Endodermal cell (in vitro differentiated cells): ENCODE results near the gene KIF18B. TPM values are rescaled to one million over a fixed set of nuclear protein-coding genes. Genes with fewer than 3 reads are reported as not detected.

Source experiments
- DNase-seq: peaks from one replicate; pipeline ENCODE4 v3.0.0-alpha.2; 2017
- H3K27ac ChIP-seq: 2 replicates; pipeline ENCODE4 v1.5.1; 2013; ENCODE audit warnings: mild to moderate bottlenecking, low read depth, low read length, moderate library complexity
- H3K27me3 ChIP-seq: 2 replicates; pipeline ENCODE4 v1.6.1; 2013; ENCODE audit warnings: mild to moderate bottlenecking, low read length, moderate library complexity; ENCODE audit not compliant: insufficient read depth, control insufficient read depth, poor library complexity, severe bottlenecking
- H3K36me3 ChIP-seq: 2 replicates; pipeline ENCODE4 v1.7.0; 2013; ENCODE audit warnings: mild to moderate bottlenecking, low read length, moderate library complexity; ENCODE audit not compliant: control insufficient read depth, insufficient read depth
- H3K4me1 ChIP-seq: one replicate; pipeline ENCODE4 v1.7.0; 2013; ENCODE audit warnings: low read length; ENCODE audit not compliant: control insufficient read depth, insufficient read depth
- H3K4me3 ChIP-seq: 2 replicates; pipeline ENCODE4 v1.5.1; 2013; ENCODE audit warnings: mild to moderate bottlenecking, low read length, moderate library complexity
- H3K9ac ChIP-seq: 2 replicates; pipeline ENCODE4 v1.6.1; 2013; ENCODE audit warnings: mild to moderate bottlenecking, low read length, moderate library complexity; ENCODE audit not compliant: poor library complexity, severe bottlenecking; ENCODE audit errors: extremely low read depth
- H3K9me3 ChIP-seq: 2 replicates; pipeline ENCODE4 v1.6.1; 2013; ENCODE audit warnings: mild to moderate bottlenecking, low read length, moderate library complexity; ENCODE audit not compliant: control insufficient read depth
- H3K27ac Mint-ChIP-seq: 2 replicates; pipeline ENCODE4 v1.8.0; 2020; ENCODE audit warnings: mixed read lengths
- H3K27me3 Mint-ChIP-seq: 2 replicates; pipeline ENCODE4 v1.8.0; 2021; ENCODE audit warnings: mild to moderate bottlenecking, mixed read lengths; ENCODE audit not compliant: insufficient read depth
- H3K36me3 Mint-ChIP-seq: 2 replicates; pipeline ENCODE4 v1.8.0; 2020; ENCODE audit warnings: low read depth, mixed read lengths
- H3K4me1 Mint-ChIP-seq: 2 replicates; pipeline ENCODE4 v1.8.0; 2020; ENCODE audit warnings: mixed read lengths
- H3K4me3 Mint-ChIP-seq: 2 replicates; pipeline ENCODE4 v1.8.0; 2020; ENCODE audit warnings: mild to moderate bottlenecking, moderate library complexity, mixed read lengths
- H3K9me3 Mint-ChIP-seq: 2 replicates; pipeline ENCODE4 v1.8.0; 2020; ENCODE audit warnings: mild to moderate bottlenecking, mixed read lengths
- CTCF ChIP-seq: fragments of 200-600 bp; sonication (generic); conservative IDR thresholded peaks from 2 replicates; pipeline ENCODE4 v1.5.0; 2021; ENCODE audit warnings: antibody characterized with exemption, mild to moderate bottlenecking
- WGBS, 2 experiments: methylation state at CpG; one replicate each; pipeline versions ENCODE4 v1.1.5 to v1.1.7; 2013; ENCODE audit warnings: missing lambda C conversion rate in 2 of 2, mixed read lengths in 1 of 2; ENCODE audit not compliant: insufficient coverage in 1 of 2, insufficient read length in 1 of 2; 5-methylcytosine and 5-hydroxymethylcytosine counted together
- total RNA-seq, 2 donors: library from RNA; stranded (reverse); fragmentation: NEBNext Ultra II Directional in 1 of 2; extraction: Animal tissue kit (Norgen Biotek cat#: 25700) in 1 of 2; gene quantifications; 2 replicates in 1 of 2; 3 replicates in 1 of 2; pipeline ENCODE4 v1.2.1, GENCODE V29; 2021

The KIF18B gene
- total RNA-seq, 2 donors from 2014 or later, result 43.5 to 64.7 TPM

- Mint-ChIP-seq H3K9me3 (no peaks in the 10 kb centered on the region), H3K27ac (no peak overlapping the region), H3K4me3 (no peak overlapping the region), H3K27me3 (peaks cover 51% of the 10 kb centered on the region), H3K4me1 (no peaks in the 10 kb centered on the region), H3K36me3 (no peaks in the 10 kb centered on the region)
- Histone ChIP-seq H3K9me3 (no peaks in the 10 kb centered on the region), H3K27ac (no peak overlapping the region), H3K4me3 (no peak overlapping the region), H3K9ac (no peak overlapping the region), H3K27me3 (peaks cover 31% of the 10 kb centered on the region), H3K36me3 (no peaks in the 10 kb centered on the region), H3K4me1 (no peaks in the 10 kb centered on the region)
- 81 to 85% methylated on average over 6 to 11 of the region's 11 CpGs for WGBS, 2 experiments
- no peak for TF ChIP-seq CTCF
- DNase-seq, result peak; percentile 51
These were observed 37.9 kb downstream of the KIF18B start for GRCh38 chr17:44909681-44910144.

GRCh38 chr17:44908761-44909326 lies 38.7 kb downstream of the KIF18B start:
- Mint-ChIP-seq H3K36me3 (no peaks in the 10 kb centered on the region), H3K27me3 (peaks cover 42% of the 10 kb centered on the region), H3K4me1 (no peaks in the 10 kb centered on the region), H3K27ac (no peak overlapping the region), H3K4me3 (no peak overlapping the region), H3K9me3 (no peaks in the 10 kb centered on the region)
- Histone ChIP-seq H3K4me3 (no peak overlapping the region), H3K27me3 (peaks cover 25% of the 10 kb centered on the region), H3K9ac (no peak overlapping the region), H3K4me1 (no peaks in the 10 kb centered on the region), H3K36me3 (no peaks in the 10 kb centered on the region), H3K27ac (no peak overlapping the region), H3K9me3 (no peaks in the 10 kb centered on the region)
- WGBS, 2 experiments, result 96% methylated on average over 8 to 10 of the region's 10 CpGs
- no peak for DNase-seq
- no peak for TF ChIP-seq CTCF

- H3K27me3 ChIP-seq, result peaks cover 16% of the 10 kb centered on the region
- DNase-seq, result no peak
- TF ChIP-seq CTCF, result no peak
- no peaks in the 10 kb centered on the region for H3K36me3 ChIP-seq
- H3K4me1 ChIP-seq, result no peaks in the 10 kb centered on the region
- H3K27me3 Mint-ChIP-seq, result peaks cover 34% of the 10 kb centered on the region
- no peak overlapping the region for H3K9ac ChIP-seq
- H3K9me3 ChIP-seq, result no peaks in the 10 kb centered on the region
- H3K4me3 Mint-ChIP-seq, result no peak overlapping the region
- H3K36me3 Mint-ChIP-seq, result no peaks in the 10 kb centered on the region
- no peaks in the 10 kb centered on the region for H3K9me3 Mint-ChIP-seq
- H3K4me3 ChIP-seq, result no peak overlapping the region
- no peak overlapping the region for H3K27ac Mint-ChIP-seq
- 91 to 96% methylated on average over 4 to 11 of the region's 11 CpGs for WGBS, 2 experiments
- H3K27ac ChIP-seq, result no peak overlapping the region
- no peaks in the 10 kb centered on the region for H3K4me1 Mint-ChIP-seq
These were observed 39.7 kb downstream of the KIF18B start for GRCh38 chr17:44907729-44908470.
